ENCODE results near the gene CDADC1.

The CDADC1 gene

GRCh38 chr13:49304356-49304755 lies 56.6 kb downstream of the CDADC1 start:
- peaks cover 5% of the 10 kb centered on the region for H3K4me1 ChIP-seq (ENCODE audit: control insufficient read depth, insufficient read depth, low read length, poor library complexity, severe bottlenecking)
- WGBS, 2 experiments (ENCODE audit: insufficient coverage in 2 of 2), result 84 to 95% methylated on average over 12 of the region's 12 CpGs
- no peaks in the 10 kb centered on the region for H3K9me3 ChIP-seq (ENCODE audit: control insufficient read depth, low read length)
- H3K36me3 ChIP-seq (ENCODE audit: control insufficient read depth, insufficient read depth, low read length), result peaks cover 4% of the 10 kb centered on the region
- H3K4me3 ChIP-seq (ENCODE audit: extremely low read depth, insufficient read depth, low read length, poor library complexity, severe bottlenecking), result no peak overlapping the region
- H3K27ac ChIP-seq (ENCODE audit: low read depth, low read length, severe bottlenecking), result no peak overlapping the region

- Histone ChIP-seq H3K9me3 (ENCODE audit: control insufficient read depth, low read length) (no peaks in the 10 kb centered on the region), H3K4me3 (ENCODE audit: extremely low read depth, insufficient read depth, low read length, poor library complexity, severe bottlenecking) (no peak overlapping the region), H3K36me3 (ENCODE audit: control insufficient read depth, insufficient read depth, low read length) (peaks cover 10% of the 10 kb centered on the region), H3K4me1 (ENCODE audit: control insufficient read depth, insufficient read depth, low read length, poor library complexity, severe bottlenecking) (peaks cover 5% of the 10 kb centered on the region), H3K27ac (ENCODE audit: low read depth, low read length, severe bottlenecking) (no peak overlapping the region)
- WGBS, 2 experiments (ENCODE audit: insufficient coverage in 2 of 2), result 88 to 95% methylated on average over 17 to 21 of the region's 25 CpGs
These were observed 57.3 kb downstream of the CDADC1 start for GRCh38 chr13:49304763-49305700.

GRCh38 chr13:49305792-49306425 lies 58.2 kb downstream of the CDADC1 start:
- Histone ChIP-seq H3K36me3 (ENCODE audit: control insufficient read depth, insufficient read depth, low read length) (peaks cover 16% of the 10 kb centered on the region), H3K9me3 (ENCODE audit: control insufficient read depth, low read length) (no peaks in the 10 kb centered on the region), H3K27ac (ENCODE audit: low read depth, low read length, severe bottlenecking) (no peak overlapping the region), H3K4me1 (ENCODE audit: control insufficient read depth, insufficient read depth, low read length, poor library complexity, severe bottlenecking) (peaks cover 5% of the 10 kb centered on the region), H3K4me3 (ENCODE audit: extremely low read depth, insufficient read depth, low read length, poor library complexity, severe bottlenecking) (no peak overlapping the region)
- WGBS, 2 experiments (ENCODE audit: insufficient coverage in 2 of 2), result 89 to 92% methylated on average over 5 to 7 of the region's 15 CpGs

GRCh38 chr13:49307365-49307764 lies 59.6 kb downstream of the CDADC1 start:
- 91 to 97% methylated on average over 4 to 5 of the region's 6 CpGs for WGBS, 2 experiments (ENCODE audit: insufficient coverage in 2 of 2)
- no peak overlapping the region for H3K4me3 ChIP-seq (ENCODE audit: extremely low read depth, insufficient read depth, low read length, poor library complexity, severe bottlenecking)
- H3K36me3 ChIP-seq (ENCODE audit: control insufficient read depth, insufficient read depth, low read length), result peaks cover 22% of the 10 kb centered on the region
- H3K9me3 ChIP-seq (ENCODE audit: control insufficient read depth, low read length), result no peaks in the 10 kb centered on the region
- H3K4me1 ChIP-seq (ENCODE audit: control insufficient read depth, insufficient read depth, low read length, poor library complexity, severe bottlenecking), result peaks cover 5% of the 10 kb centered on the region
- H3K27ac ChIP-seq (ENCODE audit: low read depth, low read length, severe bottlenecking), result no peak overlapping the region

GRCh38 chr13:49308097-49308875 lies 60.6 kb downstream of the CDADC1 start:
- Histone ChIP-seq H3K4me1 (ENCODE audit: control insufficient read depth, insufficient read depth, low read length, poor library complexity, severe bottlenecking) (peaks cover 6% of the 10 kb centered on the region), H3K4me3 (ENCODE audit: extremely low read depth, insufficient read depth, low read length, poor library complexity, severe bottlenecking) (no peak overlapping the region), H3K36me3 (ENCODE audit: control insufficient read depth, insufficient read depth, low read length) (peaks cover 22% of the 10 kb centered on the region), H3K9me3 (ENCODE audit: control insufficient read depth, low read length) (no peaks in the 10 kb centered on the region), H3K27ac (ENCODE audit: low read depth, low read length, severe bottlenecking) (no peak overlapping the region)
- 92 to 93% methylated on average over 3 to 6 of the region's 7 CpGs for WGBS, 2 experiments (ENCODE audit: insufficient coverage in 2 of 2)

- H3K36me3 ChIP-seq (ENCODE audit: control insufficient read depth, insufficient read depth, low read length), result peaks cover 22% of the 10 kb centered on the region
- peaks cover 7% of the 10 kb centered on the region for H3K4me1 ChIP-seq (ENCODE audit: control insufficient read depth, insufficient read depth, low read length, poor library complexity, severe bottlenecking)
- WGBS, 2 experiments (ENCODE audit: insufficient coverage in 2 of 2), result 91 to 94% methylated on average over 10 of the region's 11 CpGs
- H3K9me3 ChIP-seq (ENCODE audit: control insufficient read depth, low read length), result no peaks in the 10 kb centered on the region
- H3K27ac ChIP-seq (ENCODE audit: low read depth, low read length, severe bottlenecking), result no peak overlapping the region
- H3K4me3 ChIP-seq (ENCODE audit: extremely low read depth, insufficient read depth, low read length, poor library complexity, severe bottlenecking), result no peak overlapping the region
These were observed 61.2 kb downstream of the CDADC1 start for GRCh38 chr13:49308921-49309408.

GRCh38 chr13:49310251-49310650 lies 62.5 kb downstream of the CDADC1 start:
- Histone ChIP-seq H3K4me1 (ENCODE audit: control insufficient read depth, insufficient read depth, low read length, poor library complexity, severe bottlenecking) (peaks cover 12% of the 10 kb centered on the region), H3K4me3 (ENCODE audit: extremely low read depth, insufficient read depth, low read length, poor library complexity, severe bottlenecking) (no peak overlapping the region), H3K27ac (ENCODE audit: low read depth, low read length, severe bottlenecking) (no peak overlapping the region), H3K9me3 (ENCODE audit: control insufficient read depth, low read length) (no peaks in the 10 kb centered on the region), H3K36me3 (ENCODE audit: control insufficient read depth, insufficient read depth, low read length) (peaks cover 22% of the 10 kb centered on the region)
- WGBS, 2 experiments (ENCODE audit: insufficient coverage in 2 of 2), result 93 to 95% methylated on average over 2 to 3 of the region's 3 CpGs

- no peak overlapping the region for H3K27ac ChIP-seq (ENCODE audit: low read depth, low read length, severe bottlenecking)
- H3K4me3 ChIP-seq (ENCODE audit: extremely low read depth, insufficient read depth, low read length, poor library complexity, severe bottlenecking), result no peak overlapping the region
- peaks cover 22% of the 10 kb centered on the region for H3K36me3 ChIP-seq (ENCODE audit: control insufficient read depth, insufficient read depth, low read length)
- no peaks in the 10 kb centered on the region for H3K9me3 ChIP-seq (ENCODE audit: control insufficient read depth, low read length)
- H3K4me1 ChIP-seq (ENCODE audit: control insufficient read depth, insufficient read depth, low read length, poor library complexity, severe bottlenecking), result peaks cover 12% of the 10 kb centered on the region
- 92 to 95% methylated on average over 5 to 6 of the region's 6 CpGs for WGBS, 2 experiments (ENCODE audit: insufficient coverage in 2 of 2)
These were observed 64.1 kb downstream of the CDADC1 start for GRCh38 chr13:49311816-49312215.

GRCh38 chr13:49314344-49314882 lies 66.7 kb downstream of the CDADC1 start:
- 76 to 88% methylated on average over 2 of the region's 6 CpGs for WGBS, 2 experiments (ENCODE audit: insufficient coverage in 2 of 2)
- Histone ChIP-seq H3K36me3 (ENCODE audit: control insufficient read depth, insufficient read depth, low read length) (peaks cover 18% of the 10 kb centered on the region), H3K27ac (ENCODE audit: low read depth, low read length, severe bottlenecking) (peak overlapping the region; percentile 95), H3K4me1 (ENCODE audit: control insufficient read depth, insufficient read depth, low read length, poor library complexity, severe bottlenecking) (peaks cover 12% of the 10 kb centered on the region), H3K4me3 (ENCODE audit: extremely low read depth, insufficient read depth, low read length, poor library complexity, severe bottlenecking) (no peak overlapping the region), H3K9me3 (ENCODE audit: control insufficient read depth, low read length) (no peaks in the 10 kb centered on the region)

GRCh38 chr13:49315036-49315565 lies 67.4 kb downstream of the CDADC1 start:
- 95 to 96% methylated on average over 3 of the region's 3 CpGs for WGBS, 2 experiments (ENCODE audit: insufficient coverage in 2 of 2)
- H3K27ac ChIP-seq (ENCODE audit: low read depth, low read length, severe bottlenecking), result no peak overlapping the region
- peaks cover 17% of the 10 kb centered on the region for H3K4me1 ChIP-seq (ENCODE audit: control insufficient read depth, insufficient read depth, low read length, poor library complexity, severe bottlenecking)
- H3K4me3 ChIP-seq (ENCODE audit: extremely low read depth, insufficient read depth, low read length, poor library complexity, severe bottlenecking), result no peak overlapping the region
- no peaks in the 10 kb centered on the region for H3K9me3 ChIP-seq (ENCODE audit: control insufficient read depth, low read length)
- peaks cover 12% of the 10 kb centered on the region for H3K36me3 ChIP-seq (ENCODE audit: control insufficient read depth, insufficient read depth, low read length)
